Measurements from ENCODE around the gene FMO2. TPM values are rescaled to one million over a fixed set of nuclear protein-coding genes. Genes with fewer than 3 reads are reported as not detected.

The FMO2 gene
- total RNA-seq (2014; rRNA removed; shearing (Covaris generic)) = not detected in 2 replicates

- DNase-seq (ENCODE audit: low read depth) = no peak
Observed at GRCh38 chr1:171185091-171185490, at the start of gene FMO2. FMO2 (plus strand) TSS chr1:171185300; CDS start chr1:171185714, 414 bp downstream.

- DNase-seq (ENCODE audit: low read depth) = no peak
Observed at GRCh38 chr1:171137580-171137979, 47.5 kb upstream of the FMO2 start.

GRCh38 chr1:171138980-171139379 lies 46.1 kb upstream of the FMO2 start:
- no peak for DNase-seq (ENCODE audit: low read depth)

- no peak for DNase-seq (ENCODE audit: low read depth)
Observed at GRCh38 chr1:171139890-171140289, 45.2 kb upstream of the FMO2 start.

- DNase-seq (ENCODE audit: low read depth) = no peak
Observed at GRCh38 chr1:171140401-171140800, 44.7 kb upstream of the FMO2 start.

GRCh38 chr1:171140956-171141687 lies 44.0 kb upstream of the FMO2 start:
- DNase-seq (ENCODE audit: low read depth) = no peak

GRCh38 chr1:171141688-171142415 lies 43.2 kb upstream of the FMO2 start:
- DNase-seq (ENCODE audit: low read depth) = no peak

- DNase-seq (ENCODE audit: low read depth) = peak; percentile 2
Observed at GRCh38 chr1:171142416-171143385, 42.4 kb upstream of the FMO2 start.

GRCh38 chr1:171150156-171150555 lies 34.9 kb upstream of the FMO2 start:
- DNase-seq (ENCODE audit: low read depth) = no peak

- DNase-seq (ENCODE audit: low read depth) = no peak
Observed at GRCh38 chr1:171152549-171152948, 32.6 kb upstream of the FMO2 start.

GRCh38 chr1:171155484-171155883 lies 29.6 kb upstream of the FMO2 start:
- DNase-seq (ENCODE audit: low read depth) = no peak

GRCh38 chr1:171158096-171158495 lies 27.0 kb upstream of the FMO2 start:
- DNase-seq (ENCODE audit: low read depth) = no peak

- no peak for DNase-seq (ENCODE audit: low read depth)
Observed at GRCh38 chr1:171158551-171158950, 26.5 kb upstream of the FMO2 start.

- no peak for DNase-seq (ENCODE audit: low read depth)
Observed at GRCh38 chr1:171159148-171159547, 26.0 kb upstream of the FMO2 start.

- DNase-seq (ENCODE audit: low read depth) = no peak
Observed at GRCh38 chr1:171160211-171160610, 24.9 kb upstream of the FMO2 start.

- DNase-seq (ENCODE audit: low read depth) = no peak
Observed at GRCh38 chr1:171160639-171161354, 24.3 kb upstream of the FMO2 start.

- DNase-seq (ENCODE audit: low read depth) = no peak
Observed at GRCh38 chr1:171161431-171161830, 23.7 kb upstream of the FMO2 start.

GRCh38 chr1:171166361-171166760 lies 18.7 kb upstream of the FMO2 start:
- no peak for DNase-seq (ENCODE audit: low read depth)

GRCh38 chr1:171167785-171168184 lies 17.3 kb upstream of the FMO2 start:
- no peak for DNase-seq (ENCODE audit: low read depth)

- DNase-seq (ENCODE audit: low read depth) = no peak
Observed at GRCh38 chr1:171172471-171172870, 12.6 kb upstream of the FMO2 start.

GRCh38 chr1:171173069-171173468 lies 12.0 kb upstream of the FMO2 start:
- DNase-seq (ENCODE audit: low read depth) = no peak

Data from Daoy (cell line).